HG02763 (cell line): ENCODE measurements around the gene SOS2.

Experiments
- ATAC-seq: cut with Tn5 transposase; IDR thresholded peaks from one replicate; pipeline ENCODE4 v1.9.1; 2021; ENCODE audit warnings: mild to moderate bottlenecking, moderate library complexity; ENCODE audit not compliant: unreplicated experiment

SOS2 gene

GRCh38 chr14:50116966-50117365 lies 114.4 kb downstream of the SOS2 start:
- ATAC-seq = no peak

- peak; percentile 97 for ATAC-seq
Observed at GRCh38 chr14:50116181-50116956, 115.0 kb downstream of the SOS2 start, which contains the start of gene VCPKMT. VCPKMT (minus strand) TSS chr14:50116572; CDS start chr14:50116552, 20 bp downstream.

- ATAC-seq = no peak
Observed at GRCh38 chr14:50113381-50114035, 117.9 kb downstream of the SOS2 start.

DNA sequence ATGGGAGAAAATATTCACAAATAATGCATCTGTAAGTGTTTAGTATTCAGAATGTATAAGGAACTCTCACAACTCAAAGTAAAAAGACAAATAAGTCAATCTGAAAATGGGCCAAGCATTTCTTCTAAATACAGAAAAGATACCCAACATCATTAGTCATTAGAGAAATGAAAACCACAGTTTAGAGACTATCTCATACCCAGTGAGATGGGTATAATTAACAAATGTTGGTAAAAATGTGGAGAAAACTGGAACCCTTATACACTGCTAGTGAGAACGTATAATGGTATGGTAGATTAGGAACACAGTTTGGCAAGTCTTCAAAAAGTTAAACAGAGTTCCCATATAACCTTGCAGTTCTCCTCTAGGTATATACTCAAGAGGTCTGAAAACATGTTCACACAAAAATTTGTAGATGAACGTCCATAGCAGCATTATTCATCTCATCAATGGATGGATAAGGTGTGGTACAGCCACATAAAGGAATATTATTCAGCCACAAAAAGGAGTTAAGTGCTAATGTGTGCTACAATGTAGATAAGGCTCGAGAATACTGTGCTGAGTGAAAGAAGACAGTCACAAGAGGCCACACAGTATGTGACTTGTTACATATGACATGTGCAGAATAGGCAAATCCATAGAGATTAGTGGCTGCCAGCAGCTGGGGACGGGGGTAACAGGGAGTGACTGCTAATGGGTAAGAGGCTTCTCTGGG lies 120.9 kb downstream of the SOS2 start:
- no peak for ATAC-seq

- no peak for ATAC-seq
Observed at GRCh38 chr14:50109342-50109741, 122.0 kb downstream of the SOS2 start.

DNA sequence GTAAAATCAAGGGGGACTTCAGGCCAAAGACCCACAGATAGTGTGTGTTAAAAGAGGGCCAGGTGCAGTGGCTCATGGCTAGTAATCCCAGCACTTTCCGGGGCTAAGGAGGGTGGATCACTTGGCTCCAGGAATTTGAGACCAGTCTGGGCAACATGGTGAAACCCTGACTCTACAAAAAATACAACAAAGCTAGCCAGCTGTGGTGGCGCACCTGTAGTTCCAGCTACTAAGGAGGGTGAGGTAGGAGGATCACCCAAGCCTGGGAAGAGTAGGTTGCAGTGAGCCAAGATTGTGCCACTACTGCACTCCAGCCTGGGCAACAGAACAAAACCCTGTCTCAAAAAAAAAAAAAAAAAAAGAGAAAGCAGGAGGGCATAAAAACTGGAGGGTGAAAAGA lies 123.5 kb downstream of the SOS2 start:
- ATAC-seq = no peak

DNA sequence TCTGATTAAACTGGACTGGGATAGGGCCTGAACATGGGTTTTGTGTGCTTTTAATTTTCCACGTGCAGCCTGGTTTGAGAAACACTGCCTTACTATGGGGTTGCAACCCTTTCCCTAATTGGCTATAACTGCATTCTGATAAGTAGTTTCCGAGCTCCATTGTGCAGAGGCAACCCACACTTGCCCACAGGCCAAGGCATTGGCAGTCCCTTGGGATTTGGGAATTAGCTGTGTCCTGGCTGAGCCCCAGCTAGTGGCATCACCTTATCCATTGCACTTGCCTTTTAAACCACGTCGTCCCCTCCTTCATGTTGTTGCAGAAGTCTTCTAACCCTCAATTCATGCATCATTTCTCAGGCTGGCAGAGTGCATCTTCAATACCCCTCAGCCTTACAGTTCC lies 125.2 kb downstream of the SOS2 start:
- ATAC-seq = no peak

DNA sequence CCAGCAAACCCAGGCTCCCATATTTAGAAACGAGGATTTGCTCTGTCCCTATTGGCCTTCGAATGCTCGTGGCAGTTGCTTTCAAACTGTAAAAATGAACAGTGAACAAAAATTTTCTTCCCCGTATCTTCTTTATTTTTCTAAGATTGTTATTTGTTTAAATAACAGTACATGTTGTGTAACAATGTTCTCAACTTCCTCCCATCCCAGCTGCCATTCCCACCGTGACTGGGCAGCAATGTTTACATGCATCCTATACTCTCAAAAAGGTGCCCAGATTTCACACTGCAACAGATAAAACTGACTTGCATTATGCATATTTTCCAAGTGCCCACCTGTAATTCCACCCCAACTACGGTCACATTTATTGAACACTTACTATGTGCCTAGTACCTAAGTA lies 127.8 kb downstream of the SOS2 start:
- ATAC-seq = no peak

GRCh38 chr14:50101417-50101816 lies 130.0 kb downstream of the SOS2 start:
- ATAC-seq = no peak

DNA sequence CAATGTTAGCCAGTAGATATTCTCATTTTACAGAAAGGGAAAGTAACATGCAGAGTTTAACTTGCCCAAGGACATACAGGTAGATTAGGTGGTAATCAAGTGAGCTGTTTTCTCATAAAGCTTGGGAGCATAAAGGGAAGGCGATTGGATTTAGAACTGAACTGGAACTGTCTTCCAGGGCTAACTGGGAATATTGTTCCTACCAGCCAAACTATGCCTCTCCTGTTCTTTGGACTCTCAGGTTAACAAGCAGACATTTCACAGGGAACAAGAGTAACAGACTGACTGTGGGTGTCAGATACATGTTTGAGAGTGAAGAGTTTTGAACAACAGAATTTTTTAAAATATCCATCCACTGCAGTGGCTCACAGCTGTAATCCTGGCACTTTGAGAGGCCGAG lies 130.6 kb downstream of the SOS2 start:
- ATAC-seq = no peak

DNA sequence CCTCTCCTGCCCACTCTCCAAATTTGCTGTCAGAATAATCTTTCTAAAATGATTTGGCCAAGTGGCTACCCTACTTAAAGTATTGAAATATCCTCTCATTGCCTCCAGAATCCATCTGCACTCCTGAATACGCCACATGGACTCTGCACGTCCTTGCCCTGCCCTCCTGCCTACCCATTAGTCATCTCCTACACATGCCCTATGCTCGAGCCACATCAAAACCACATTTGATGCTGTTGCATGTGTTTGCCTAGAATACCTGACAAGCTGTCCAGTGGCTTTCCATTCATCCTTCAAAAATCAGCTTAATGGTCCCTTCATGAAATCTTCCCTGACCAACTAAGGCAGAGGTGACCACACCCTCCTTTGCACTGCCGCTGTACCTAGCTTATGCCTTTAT lies 132.0 kb downstream of the SOS2 start:
- ATAC-seq = no peak

DNA sequence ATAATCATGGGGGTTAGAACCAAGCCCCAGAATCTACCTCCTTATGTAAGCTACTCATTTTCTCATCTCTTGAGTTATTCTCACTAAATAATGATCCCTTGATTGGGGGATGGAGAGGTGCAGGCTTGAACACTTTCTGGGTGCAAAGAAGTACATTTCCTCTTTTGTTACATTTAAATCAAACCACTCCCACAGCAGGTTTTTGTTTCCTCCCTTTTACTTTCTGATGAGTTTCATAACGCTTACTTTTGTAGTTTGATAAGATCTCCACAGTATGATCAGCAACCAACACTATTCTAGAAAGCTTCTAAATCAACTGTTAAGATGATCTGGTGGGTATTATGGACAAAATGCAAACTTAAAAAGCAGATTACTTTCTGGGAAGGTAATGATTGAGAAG lies 135.5 kb downstream of the SOS2 start:
- no peak for ATAC-seq

DNA sequence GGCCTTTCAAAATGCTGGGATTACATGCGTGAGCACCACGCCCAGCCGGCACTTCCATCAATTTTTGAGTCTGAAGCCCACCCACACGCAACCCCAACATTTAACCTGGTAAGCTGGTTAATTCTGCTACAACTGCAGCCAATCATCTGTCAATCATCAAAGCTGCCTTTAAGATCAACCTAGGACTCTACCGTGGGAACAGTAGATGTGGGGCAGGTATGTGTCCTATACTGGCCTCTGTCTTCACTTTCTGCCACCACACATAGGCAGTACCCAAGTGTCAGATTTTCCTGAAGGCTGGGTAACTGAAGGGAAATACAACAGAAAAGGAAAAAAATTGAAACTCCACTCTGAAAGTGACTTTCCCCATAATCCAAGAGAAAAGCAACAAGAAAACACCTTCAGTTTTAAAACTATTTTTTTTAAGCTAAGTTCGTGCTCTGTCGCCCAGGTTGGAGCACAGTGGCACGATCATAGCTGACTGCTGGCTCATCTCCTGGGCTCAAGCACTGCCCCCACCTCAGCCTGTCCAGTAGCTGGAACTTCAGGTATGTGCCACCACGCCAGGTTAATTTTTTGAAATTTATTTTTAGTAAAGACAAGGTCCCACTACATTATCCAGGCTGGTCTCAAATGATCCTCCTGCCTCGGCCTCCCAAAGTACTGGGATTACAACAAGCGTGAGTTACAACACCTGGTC lies 137.2 kb downstream of the SOS2 start:
- ATAC-seq = no peak

DNA sequence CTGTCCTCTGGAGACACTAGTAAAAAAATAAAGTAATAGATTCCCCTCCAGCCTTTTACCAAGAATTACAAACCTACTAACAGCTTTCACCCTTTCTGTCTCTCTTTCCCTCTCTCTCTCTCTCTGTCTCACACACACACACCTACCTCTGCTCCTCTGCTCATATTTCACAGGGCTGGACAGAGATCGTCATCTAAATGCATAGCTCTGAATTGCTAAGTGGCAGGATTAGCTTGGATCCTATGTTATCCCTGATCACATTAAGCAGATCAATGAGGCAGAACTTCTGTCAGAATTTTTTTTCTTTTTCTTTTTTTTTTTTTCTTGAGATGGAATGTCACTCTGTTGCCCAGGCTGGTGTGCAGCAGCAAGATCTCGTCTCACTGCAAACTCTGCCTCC lies 137.9 kb downstream of the SOS2 start:
- ATAC-seq = no peak

- no peak for ATAC-seq
Observed at GRCh38 chr14:50092006-50092555, 139.3 kb downstream of the SOS2 start.

DNA sequence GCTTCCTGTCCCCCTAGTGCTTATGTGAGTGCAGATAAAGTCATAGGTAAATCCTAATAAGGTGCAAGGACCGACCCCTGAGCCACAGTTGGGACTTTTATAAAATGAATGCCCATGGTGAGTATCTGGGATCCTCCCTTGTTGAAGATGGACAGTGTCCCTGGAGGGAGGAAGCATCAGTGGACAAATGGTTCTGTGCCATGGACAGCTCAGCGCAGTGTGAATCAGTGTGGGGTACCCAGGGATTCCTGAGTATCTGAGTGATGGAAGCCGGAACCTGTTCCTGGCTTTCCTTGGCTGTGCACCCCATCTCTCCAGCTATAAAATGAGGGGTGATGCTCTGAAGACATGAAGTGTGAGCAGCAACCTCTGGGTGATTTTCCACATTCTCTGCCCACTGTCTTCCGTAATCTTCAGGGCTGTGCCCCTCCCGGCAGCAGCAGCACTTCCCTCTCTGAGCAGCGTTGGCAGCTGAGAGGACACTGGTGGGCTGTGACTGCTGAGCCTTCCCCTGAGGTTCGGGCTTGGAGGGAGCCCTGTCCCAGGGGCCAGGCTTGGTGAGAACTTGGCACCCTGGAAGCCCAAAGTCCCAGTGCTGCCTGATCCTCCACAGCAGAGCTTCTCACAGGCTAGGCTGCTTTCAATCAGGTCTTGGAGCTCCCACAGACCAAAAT lies 140.0 kb downstream of the SOS2 start:
- ATAC-seq = no peak

DNA sequence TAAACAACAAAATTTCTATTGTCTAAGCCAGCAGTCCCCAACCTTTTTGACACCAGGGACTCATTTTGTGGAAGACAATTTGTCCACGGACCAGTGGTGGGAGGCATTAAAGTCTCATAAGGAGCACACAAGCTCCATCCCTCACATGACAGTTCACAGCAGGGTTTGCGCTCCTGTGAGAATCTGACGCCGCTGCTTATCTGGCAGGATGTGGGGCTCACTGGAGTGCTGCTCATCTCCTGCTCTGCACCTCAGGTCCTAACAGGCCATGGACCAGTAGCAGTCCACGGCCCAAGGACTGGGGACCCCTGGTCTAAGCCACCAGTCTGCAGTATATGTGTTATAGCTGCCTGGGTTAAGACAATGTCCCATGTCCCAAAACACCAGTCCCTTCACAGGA lies 142.2 kb downstream of the SOS2 start:
- no peak for ATAC-seq

DNA sequence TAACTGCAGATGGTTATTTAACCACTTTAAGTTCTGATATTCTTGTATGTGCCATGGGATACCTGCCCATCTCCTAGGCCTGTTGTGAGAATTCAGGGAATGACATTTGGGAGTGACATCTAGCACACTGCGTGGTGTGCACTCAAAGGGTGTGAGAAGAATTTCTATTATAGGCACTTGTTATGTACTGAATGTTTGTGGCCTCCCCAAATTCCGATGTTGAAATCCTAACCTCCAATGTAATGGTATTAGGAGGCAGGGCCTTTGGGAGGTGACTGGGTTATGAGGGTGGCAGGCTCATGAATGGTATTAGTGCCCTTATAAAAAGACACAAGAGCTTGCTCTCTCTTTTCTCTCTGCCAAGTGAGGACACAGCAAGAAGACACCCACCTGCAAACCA lies 142.6 kb downstream of the SOS2 start:
- no peak for ATAC-seq

DNA sequence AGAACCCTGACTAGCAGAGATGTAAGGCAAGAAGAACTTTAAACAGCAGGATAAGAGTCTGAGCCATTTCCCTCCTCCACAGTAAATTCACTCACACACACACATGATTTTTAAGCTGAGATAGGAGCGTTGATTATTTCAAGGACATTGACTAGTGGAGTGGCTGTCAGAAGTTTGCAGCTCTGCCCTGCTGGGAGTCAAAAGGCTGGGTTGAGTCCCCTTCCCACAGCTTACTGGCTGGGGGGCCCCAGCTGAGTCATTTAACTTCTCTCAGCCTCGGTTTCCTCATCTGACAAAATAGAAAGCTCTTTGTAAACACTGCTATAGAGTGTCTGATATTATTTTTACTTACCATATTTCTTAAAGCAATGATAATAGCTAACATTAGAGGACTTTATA lies 143.3 kb downstream of the SOS2 start:
- no peak for ATAC-seq

DNA sequence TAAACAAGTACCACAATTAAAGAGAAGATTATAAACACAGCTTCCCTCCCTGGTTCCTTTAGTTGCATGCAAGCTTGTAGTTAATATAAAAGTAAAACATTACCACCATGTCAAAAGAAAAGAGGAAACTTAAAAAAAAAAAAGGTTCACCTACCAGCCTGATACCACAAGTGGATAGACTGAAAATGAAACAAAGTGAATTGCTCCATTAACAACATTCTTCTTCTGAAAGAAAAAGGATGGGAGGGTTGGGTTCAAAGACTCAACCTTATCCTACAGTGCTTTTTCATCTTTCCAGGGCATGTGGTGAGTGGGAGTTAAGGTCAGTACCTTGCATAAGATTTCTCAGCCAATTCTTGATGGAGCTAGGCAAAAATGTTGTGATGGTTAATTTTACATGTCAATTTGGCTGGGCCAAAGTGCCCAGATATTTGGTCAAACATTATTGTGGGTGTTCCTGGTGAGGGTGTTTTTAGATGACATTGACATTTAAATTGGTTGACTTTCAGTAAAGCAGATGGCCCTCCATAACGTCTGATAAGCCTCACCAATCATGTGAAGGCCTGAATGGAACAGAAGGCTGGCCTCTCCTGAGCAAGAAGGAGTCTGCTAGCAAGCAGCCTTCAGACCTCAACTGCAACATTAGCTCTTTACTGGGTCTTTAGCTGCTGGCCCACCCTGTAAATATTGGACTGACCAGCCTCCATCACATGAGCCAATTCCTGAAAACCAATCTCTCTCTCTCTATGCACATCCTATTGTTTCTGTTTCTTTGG lies 143.8 kb downstream of the SOS2 start:
- no peak for ATAC-seq
